Gastrocnemius medialis (tissue), 4 donors: ENCODE results near the gene SH3GL2.

Experiments
- CTCF ChIP-seq, 5 experiments: fragments of 450-650 bp in 3 of 5; fragments of 200-600 bp in 2 of 5; sonication (generic) in 2 of 5; IDR thresholded peaks in 4 of 5; conservative IDR thresholded peaks in 1 of 5; 1 replicate in 4 of 5; 2 replicates in 1 of 5; pipeline ENCODE4 v1.5.1; 2016 to 2019; ENCODE audit warnings: antibody characterized with exemption in 5 of 5, mild to moderate bottlenecking in 3 of 5, moderate library complexity in 3 of 5
- POLR2A ChIP-seq, 2 donors: fragments of 450-650 bp; IDR thresholded peaks; one replicate each; pipeline ENCODE4 v1.6.1; 2017; ENCODE audit warnings: antibody characterized with exemption in 2 of 2, mild to moderate bottlenecking in 2 of 2, moderate library complexity in 2 of 2

- TF ChIP-seq CTCF (IDR thresholded peaks at IDR 0.05 in 4 of 5, conservative IDR thresholded peaks at IDR 0.05 in 1 of 5) (no peak), POLR2A (IDR thresholded peaks at IDR 0.05) (no peak)
These were observed 255.0 kb downstream of the SH3GL2 start for GRCh38 chr9:17833846-17834245.
